Tongue (tissue), 2 donors: Measurements from ENCODE around the gene ATXN7L1. TPM values are rescaled to one million over a fixed set of nuclear protein-coding genes. Genes with fewer than 3 reads are reported as not detected.
A peak's percentile ranks its signal among the peaks of the same experiment; 100 is the strongest.

Source experiments
- DNase-seq: peaks from one replicate; pipeline ENCODE4 v3.0.0-alpha.2; 2015
- total RNA-seq: library from RNA; depleted of rRNA; stranded (reverse); fragments of >200 nt; gene quantifications from one replicate; pipeline ENCODE4 v1.2.3, GENCODE V29; 2014

The ATXN7L1 gene
- total RNA-seq, 1 donor from 2014 or later = 10.4 TPM

DNA sequence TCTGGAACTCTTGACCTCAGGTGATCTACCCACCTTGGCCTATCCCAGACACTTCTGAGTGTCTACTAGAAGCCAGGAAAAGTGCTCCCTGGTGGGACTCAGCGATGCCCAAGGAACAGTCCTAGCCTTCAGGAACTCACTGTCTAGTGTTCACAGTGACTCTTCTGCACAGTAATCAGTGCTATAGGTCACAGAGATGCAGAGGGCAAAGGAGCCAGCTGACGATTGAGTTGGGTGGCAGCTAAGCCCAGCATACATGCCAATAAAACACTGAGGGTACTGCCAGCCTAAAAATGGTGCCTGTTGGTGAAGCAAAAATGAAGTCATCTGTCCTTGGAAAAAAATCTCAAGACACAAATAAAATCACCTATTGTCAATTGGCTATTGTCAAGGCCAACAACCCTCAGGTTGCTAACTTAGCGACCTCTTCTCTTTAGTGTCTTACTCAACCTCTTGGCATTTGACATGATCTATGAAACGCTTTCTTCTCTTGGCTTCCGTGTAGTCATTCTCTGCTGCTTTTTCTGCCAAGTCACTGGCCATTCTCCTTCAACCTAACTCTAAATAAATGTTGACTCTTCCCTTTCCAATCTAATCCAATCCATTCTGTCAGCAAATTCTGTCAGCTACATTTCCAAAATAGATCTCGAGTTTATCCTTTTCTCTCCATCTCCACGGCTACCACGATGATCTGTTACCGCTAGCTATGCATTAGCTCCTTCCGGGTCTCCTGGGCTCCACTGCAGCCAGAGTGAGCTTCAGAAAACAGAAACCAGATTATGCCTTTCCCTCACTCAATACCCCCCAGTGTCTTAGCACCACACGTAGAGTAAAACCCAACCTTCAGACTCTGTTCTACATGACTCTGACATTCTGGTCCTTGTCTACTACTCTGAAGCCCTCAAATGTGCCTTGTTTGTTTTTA, 99.2 kb downstream of the ATXN7L1 start:
- no peak for DNase-seq

DNA sequence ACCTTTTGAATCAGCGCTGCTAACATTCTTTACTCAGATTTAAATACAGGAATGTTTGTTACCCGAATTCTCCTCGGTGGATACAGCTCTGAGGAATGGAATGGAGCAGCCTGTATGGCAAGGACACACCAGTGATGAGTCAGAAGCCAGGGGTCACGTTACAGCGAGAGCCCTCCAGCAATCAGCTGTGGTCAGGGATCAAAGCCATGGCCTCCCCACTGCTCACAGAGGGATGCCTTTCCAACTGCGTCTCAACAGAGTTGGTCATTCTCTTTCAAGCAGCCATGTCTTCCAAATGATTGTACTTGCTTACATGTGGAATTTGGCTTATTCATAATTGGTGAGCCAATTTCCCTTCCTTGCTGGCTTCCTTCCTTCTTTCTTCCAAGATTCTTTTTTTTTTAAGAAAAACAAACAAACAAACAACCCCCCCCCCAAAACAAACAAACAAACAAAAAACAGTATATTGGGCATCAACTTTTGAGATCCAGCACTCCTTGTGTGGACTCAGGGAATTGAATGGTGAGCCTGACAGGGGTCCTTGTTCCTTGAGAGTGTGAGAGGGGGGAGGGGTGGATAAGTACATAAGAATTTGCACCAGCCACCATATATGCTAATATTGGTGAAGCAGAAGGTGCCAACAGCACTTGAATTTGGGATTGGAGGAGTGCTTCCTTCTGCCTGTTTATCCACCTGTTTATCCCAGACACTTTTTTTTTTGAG, 100.2 kb downstream of the ATXN7L1 start:
- DNase-seq = peak; percentile 76

DNA sequence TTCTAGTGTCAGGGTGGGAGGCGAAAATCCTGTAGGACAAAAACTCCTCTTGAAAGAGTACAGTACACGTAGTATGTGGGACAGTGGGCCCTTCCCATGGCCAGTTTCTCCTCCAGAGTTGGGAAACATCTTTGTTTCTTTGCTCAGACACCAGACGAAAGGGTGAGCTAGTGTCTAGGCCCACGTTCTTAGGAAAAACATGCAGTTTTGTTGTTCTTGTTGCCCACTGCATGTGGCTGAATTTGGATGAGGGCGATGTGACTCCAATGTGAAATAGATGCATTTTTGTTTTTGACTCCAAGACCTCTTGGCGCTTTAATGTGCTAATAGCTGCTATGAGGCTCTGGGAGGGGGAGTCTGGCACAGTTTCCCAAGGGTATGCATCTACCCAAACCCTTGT, 100.8 kb downstream of the ATXN7L1 start:
- DNase-seq = no peak

DNA sequence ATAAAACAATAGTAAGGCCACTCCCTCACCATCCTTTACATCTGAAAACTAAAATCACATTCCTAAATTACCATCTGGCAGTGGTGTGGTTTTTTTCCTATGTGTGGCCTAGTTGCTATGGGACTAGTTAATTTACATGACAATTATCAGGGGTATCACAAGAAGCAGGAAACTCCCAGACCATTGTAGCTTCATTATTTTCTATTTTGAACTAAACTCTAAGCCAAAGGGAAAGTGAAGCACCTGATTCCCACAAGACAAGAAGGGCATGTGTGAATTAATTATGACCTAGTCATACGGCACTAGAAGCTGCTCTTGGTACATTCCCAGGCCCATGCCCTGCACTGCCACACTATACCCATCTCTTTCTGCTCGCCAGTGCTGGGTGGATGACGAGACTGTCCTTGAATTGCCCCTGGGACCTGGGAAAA, 103.4 kb downstream of the ATXN7L1 start:
- no peak for DNase-seq

DNA sequence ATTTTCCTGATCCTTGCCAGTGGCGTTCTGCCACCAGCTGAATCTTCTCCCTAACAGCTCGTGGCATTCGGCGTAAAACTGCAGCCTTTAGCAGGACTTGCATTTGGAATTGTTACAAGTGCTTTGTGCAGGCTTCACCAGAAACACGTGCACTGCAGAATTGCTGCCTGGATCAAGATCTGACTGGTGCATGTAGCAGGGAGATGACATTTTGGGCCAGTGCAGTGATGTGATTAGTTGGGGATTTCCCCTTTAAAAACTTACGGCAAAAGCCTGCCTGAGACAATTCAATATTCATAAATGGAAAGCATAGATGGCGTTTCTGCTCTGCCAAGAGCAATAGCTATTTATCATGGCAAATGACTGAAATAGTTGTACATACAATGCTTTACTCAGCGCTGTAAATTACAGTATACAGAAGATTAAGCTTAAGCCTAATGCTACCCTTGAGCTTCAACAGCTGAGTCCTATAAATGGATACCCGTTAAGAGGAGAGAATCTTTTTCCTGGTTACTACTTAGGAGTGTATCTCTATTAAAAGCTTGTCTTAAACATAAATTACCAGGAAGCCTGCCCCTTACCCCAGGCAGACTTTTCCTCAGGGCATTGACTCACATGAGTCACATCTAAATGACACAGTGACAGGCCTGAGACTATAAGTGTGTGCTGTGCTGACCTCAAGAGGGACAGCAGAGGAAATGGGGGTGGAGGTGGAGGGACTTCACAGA, 106.3 kb downstream of the ATXN7L1 start:
- peak; percentile 87 for DNase-seq

DNA sequence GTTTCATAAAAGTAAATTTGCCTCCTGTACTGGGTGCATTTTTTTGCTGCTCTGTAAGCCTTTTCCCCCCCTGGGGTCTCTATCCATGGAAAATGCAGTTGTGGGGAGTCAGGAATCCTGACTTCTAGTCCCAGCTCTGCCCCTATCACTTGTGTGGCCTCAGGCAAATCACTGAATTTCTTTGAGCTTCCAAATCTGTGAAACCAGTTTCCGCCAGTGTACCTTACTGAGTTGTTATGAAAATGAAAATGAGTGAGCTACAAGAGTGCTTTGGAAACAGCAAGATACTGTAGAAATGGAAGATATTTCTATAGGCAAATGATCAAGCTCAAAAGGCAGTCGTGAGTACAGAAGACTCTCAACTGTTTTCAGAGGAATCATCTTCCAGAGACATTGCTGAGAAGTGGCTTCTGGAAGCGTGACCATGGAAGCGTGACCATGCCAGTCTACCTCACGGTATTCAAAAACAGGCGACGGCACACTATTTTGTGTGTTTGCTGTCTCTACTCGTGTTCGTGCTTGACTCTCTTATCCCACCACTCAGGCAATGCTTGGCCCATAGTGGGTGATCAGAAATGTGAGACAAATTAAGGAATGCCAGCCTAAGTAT, 107.4 kb downstream of the ATXN7L1 start:
- DNase-seq = peak; percentile 38

DNA sequence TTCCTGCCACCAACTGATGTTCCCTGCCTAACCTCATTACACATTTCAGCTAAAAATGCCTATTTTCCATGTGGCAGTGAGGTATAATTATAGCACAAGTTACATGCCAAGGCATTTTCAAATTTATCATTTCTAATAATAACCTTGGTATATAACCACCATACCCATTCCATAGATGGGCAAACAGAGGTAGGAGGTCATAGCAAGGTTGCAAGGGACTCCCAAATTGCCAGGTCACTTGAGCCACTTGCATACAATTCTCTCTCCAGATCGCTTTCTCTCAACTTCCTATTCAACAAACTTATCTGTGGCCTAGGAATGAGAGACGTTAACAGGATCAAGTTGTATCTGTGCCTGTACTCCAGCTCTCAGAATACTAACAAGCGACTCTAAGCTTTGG, 108.3 kb downstream of the ATXN7L1 start:
- no peak for DNase-seq

DNA sequence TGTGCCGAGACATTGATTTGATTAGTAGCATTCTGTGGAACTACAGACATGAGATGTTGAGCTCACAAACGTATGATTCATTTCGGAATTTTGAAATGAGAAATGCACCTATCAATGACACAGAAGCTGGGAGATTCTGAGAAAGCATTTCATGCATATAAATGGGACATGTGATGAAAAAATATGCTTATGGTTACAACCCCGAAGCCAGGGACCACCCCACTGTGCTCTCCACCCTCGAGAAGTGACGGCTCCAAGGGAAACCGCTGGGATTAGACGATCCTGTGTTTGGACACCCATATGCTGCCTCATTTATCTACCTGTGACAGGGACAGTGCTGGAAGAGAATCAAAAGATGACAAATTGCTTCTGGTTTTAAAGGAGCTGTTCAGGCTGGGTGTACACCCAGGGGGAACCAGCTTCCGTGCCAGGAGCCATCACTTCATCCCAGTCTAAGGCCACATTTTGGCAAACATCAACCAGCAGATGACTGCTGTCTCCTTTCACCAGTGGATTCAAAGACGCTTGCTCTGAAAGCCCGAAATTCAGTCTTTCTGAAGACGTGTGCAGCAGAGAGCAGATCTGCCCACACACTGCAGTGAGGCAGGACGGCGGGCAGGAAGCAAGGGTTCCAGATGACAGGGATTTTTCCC, 109.9 kb downstream of the ATXN7L1 start:
- no peak for DNase-seq

DNA sequence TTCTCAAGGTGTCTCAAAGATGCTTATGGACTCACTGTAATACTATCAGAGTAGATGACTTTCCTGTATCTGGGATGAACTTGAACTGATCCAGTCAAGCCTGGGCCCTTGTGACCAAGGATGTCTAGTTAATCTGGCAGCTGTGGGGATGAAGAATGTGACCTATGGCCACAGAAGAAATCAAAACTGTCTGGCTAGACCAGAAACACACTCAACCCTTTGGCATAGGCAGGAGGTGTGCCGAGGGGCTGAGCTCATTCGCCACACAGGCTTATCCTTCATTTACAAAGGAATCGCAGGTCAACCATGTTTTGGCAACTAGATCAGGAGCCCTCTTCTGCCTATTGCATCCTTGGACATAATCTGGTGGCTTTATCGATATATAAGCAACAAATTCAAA, 110.6 kb downstream of the ATXN7L1 start:
- no peak for DNase-seq

DNA sequence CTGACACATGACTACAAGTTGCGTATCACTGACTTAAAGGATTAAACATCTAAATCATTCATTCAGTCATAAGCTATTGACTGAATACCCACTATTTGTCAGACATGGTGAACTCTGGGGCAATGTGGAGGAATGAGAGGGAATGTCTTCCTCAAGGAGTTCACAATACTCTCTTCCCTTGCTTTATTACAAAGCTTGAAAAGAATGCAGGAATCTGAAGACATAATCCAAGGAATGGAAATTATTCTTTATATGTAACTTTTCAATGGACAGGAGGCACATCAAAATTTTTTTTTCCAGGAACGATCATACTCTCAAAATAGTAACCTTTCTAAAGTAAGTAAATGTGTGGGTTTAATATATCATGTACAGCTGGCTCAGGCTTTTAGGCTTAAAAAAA, 111.9 kb downstream of the ATXN7L1 start:
- no peak for DNase-seq

DNA sequence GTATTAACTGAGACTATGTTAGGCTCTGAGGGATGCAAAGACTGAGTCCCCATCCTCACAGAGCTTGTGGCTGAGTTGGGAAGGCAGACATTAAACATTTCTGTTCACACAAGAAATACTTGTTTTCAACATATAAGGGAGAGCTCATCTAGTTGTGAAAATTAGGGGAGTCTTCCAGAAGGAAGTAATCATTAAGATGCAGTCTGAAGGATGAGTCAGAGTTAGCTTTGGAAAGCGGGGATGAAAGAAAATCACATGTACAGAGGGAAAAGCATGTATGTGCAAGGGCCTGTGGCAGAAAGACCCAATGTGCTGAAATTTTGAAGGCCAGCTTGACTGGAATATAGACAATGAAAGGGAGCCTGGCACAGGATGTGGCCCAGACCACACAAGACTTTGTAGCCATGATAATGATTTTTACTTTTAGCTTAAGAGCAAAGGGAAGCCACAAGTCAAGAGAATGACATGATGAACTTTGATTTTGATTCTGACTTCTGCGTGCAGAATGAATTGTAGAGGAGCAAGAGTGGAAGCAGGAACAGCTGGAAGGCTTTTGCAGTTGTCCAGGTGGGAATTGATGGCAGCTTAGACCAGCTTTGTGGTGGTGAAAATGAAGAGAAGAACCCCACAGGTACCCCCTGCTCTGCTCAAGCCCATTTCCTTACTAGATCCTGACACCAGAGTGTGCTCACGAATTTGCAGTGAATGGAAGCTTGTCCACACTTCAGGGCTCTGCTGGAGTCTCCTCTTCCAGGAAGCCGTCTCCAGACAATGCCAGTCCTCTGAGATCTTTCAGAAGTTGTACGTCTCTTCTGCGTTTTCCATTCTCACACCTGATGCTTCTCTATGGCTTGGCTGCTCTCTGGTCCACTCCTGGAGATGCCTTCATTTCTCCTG, 115.6 kb downstream of the ATXN7L1 start:
- DNase-seq = no peak

DNA sequence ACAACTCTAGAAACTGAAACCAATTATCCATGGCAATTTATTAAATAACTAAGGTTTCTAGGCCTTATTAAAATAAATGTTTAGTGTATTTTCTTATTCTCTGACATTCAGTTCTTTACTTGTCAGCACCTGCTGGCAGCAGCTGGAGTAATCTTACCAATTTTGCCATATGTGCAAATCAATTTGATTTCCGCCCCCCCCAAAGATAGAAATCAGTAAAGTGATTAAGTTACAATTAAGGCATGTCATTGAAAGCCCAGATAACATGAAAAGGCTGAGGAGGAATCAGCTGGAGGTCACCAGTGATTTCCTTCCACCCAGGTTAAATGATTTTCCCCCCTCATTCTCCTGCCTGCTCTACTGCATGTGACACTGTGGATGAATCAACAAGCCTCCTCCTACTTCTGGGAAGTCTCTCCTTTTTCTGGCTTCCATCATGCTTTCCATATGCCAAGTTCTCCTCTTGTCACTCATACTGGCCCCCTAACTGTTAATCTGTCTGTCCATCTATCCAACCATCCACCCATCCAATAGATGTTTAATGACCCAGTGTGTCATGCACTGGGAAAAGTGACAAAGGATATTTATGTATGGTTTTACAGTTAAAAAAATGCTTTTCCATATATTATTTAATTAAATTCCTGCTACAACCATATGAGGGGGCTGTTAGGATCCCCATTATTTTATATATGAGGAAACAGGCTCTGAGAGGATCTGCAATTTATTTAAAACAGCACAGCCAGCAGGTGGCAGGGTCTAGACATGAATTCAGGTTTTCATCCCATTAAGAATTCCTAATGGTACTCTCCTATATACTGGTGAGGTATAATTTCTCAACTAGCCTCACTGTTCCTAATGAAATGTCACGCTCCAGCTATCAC, 116.5 kb downstream of the ATXN7L1 start:
- DNase-seq = peak; percentile 75

DNA sequence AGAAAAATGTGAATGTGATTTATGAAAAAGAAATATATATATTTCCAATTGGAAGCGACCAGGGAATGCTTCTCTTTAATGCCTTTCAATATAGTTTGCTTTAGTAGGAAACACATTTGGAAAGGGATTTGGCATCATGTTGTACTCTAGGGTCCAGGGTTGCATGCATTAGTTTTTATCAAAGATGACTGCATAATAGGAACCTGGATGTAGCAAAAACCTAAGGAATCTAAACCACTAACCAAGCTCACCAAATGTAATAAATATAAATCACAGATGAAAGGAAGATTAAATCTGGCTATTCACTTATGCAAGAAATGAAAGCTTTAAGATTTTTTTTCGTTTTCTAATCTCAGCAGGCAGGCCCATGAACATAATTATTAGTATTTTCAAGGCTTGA, 120.0 kb downstream of the ATXN7L1 start:
- no peak for DNase-seq

DNA sequence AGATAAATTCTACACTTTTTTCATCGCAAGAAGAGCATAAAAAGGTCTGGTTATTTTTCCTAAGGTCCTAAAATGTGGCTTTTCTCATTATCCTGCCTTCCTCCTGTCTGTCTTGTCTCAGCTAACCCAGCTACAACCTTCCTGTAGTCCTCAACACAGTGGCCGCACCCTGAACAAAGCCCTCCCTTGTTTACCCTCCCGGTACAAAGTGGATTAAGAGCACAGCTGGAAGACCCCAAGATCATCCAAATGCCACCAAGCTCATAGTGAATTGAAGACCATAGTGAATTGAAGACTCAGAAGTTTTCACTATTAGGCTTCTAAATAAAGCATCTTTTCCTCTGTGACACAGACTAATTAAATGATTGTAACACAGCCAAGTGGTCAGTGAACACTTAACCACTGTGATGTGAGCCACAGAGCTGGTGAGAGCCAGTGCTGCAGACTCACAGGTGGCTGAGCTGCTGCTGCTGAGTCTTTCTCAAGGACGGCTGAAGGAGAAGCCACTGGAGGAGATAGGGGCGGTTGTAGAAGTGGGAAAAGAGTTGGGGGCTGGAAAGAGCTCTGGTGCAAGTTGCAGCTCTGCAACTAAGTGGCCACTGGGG, 123.6 kb downstream of the ATXN7L1 start:
- DNase-seq = no peak

DNA sequence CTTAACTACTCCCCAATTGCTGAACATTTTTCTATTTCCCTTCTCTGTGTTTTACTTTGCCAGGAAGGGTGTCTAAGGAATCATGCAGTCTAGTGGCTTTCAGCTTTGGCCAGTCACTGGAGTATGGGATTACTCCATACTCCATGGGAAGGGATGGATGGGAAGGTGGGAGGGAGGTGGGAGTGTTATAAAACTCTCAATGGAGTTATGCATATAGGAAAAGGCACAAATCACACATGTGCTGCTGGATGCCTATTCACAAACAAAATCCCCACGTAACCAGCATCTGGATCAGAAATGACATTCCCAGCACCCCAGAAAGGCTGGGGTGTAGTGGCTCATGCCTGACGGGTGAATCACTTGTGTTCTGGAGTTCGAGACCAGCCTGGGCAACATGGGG, 125.3 kb downstream of the ATXN7L1 start:
- no peak for DNase-seq

DNA sequence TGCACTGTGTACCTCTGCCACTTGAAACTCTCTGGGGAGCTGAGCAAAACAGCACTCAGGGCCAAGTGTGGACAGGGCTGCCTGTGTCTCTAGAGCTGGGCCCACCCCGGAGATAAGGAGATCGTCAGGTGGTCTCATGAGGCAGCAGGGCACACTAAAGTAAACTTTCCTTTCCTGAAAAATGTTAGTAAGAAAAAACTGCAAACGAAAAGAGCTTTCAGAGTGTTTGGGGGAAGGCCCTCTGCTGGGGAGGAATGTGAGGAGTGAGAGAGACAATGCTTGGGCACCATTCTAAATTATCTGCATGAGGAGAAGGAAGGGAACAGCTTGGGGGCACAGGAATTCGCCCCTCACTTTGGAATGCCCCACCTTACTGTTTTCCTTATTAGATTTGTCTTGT, 127.7 kb downstream of the ATXN7L1 start:
- no peak for DNase-seq

DNA sequence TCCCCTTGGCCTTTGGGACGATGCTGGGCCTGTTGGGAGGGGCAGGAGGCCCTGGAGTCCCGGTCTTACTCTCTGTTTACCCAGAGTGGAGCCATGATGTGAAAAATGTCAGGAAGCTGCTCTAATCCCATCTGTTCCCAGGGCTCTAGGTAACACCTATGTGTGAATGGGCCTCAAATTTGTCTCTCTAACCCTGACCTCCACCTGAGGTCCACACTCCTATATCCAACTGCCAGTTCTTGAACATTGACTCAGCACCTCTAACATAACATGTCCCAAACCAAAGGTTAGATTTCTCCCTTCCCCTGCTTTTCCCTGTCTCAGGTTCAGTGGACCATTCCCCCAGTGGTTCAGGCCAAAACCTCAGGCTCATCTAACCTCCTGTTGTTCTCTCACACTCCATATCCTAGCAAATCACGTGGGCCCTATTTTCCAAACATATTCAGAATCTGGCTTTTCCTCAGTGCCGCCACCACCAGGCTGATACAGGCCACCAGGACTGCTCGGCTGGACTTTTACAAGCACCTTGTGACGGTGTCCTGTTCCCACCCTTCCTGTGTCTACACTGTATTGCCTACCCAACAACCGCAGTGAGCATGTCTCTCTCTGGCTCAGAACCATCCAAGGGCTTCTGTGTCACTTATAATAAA, 130.6 kb downstream of the ATXN7L1 start:
- DNase-seq = no peak

DNA sequence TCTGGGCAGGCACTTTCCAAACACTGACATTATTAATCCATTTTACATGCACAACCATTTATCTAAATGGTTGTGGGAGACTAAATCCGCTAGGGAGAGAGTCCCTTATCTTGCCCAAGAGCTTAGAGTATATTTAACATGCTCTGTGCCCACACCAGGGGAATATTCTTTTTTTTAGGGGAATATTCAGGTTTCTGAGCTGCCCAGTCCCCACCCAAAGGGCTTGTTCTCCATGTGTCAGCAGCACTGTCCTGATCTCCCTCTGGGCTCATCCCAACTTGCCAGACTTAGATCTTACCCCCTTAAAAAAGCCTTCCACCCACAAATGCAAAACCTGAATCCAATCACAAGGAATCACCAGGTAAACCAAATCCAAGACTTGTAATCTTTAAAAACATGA, 132.1 kb downstream of the ATXN7L1 start:
- DNase-seq = no peak
